Measurements from ENCODE around the gene HS3ST4.
A peak's percentile ranks its signal among the peaks of the same experiment; 100 is the strongest.

HS3ST4 gene

GRCh38 chr16:25875956-25876598 is 184.3 kb downstream of the HS3ST4 start:
- no peak overlapping the region for H4K5ac ChIP-seq (ENCODE audit: low read length)
- H3K79me1 ChIP-seq (ENCODE audit: low read length): no peaks in the 10 kb centered on the region
- no peak overlapping the region for H3K4me2 ChIP-seq (ENCODE audit: low read length)
- no peak for DNase-seq
- H3K27ac ChIP-seq (ENCODE audit: low read depth, low read length): no peak overlapping the region
- no peak overlapping the region for H2BK5ac ChIP-seq (ENCODE audit: low read length)
- H3K4ac ChIP-seq (ENCODE audit: low read depth, low read length): no peak overlapping the region
- H3K79me2 ChIP-seq (ENCODE audit: control insufficient read depth, insufficient read depth, low read length): no peaks in the 10 kb centered on the region
- no peak overlapping the region for H4K8ac ChIP-seq (ENCODE audit: low read depth, low read length)
- H3K18ac ChIP-seq (ENCODE audit: low read length): no peak overlapping the region
- H3K23ac ChIP-seq (ENCODE audit: low read length): no peak overlapping the region
- H3K4me1 ChIP-seq (ENCODE audit: control insufficient read depth, low read depth, low read length): no peaks in the 10 kb centered on the region
- no peak overlapping the region for H3K4me3 ChIP-seq (ENCODE audit: low read length)
- WGBS (ENCODE audit: extremely low coverage, insufficient coverage, low lambda C conversion rate): no CpG with 5 or more reads among the region's 1 CpG
- H2BK120ac ChIP-seq (ENCODE audit: low read depth, low read length): no peak overlapping the region
- no peaks in the 10 kb centered on the region for H3K36me3 ChIP-seq (ENCODE audit: control insufficient read depth, insufficient read depth, low read length)
- H3K27me3 ChIP-seq (ENCODE audit: insufficient read depth, low read length, poor library complexity): no peaks in the 10 kb centered on the region
- no peak overlapping the region for H3K56ac ChIP-seq (ENCODE audit: low read length)
- H3K9ac ChIP-seq (ENCODE audit: low read length): no peak overlapping the region
- H2AK5ac ChIP-seq (ENCODE audit: low read length): no peak overlapping the region
- no peak overlapping the region for H2BK15ac ChIP-seq (replicated peaks; ENCODE audit: low read depth)

- H2AK5ac ChIP-seq (ENCODE audit: low read length): no peak overlapping the region
- no peaks in the 10 kb centered on the region for H3K79me2 ChIP-seq (ENCODE audit: control insufficient read depth, insufficient read depth, low read length)
- DNase-seq: no peak
- no peak overlapping the region for H3K4me2 ChIP-seq (ENCODE audit: low read length)
- no peaks in the 10 kb centered on the region for H3K27me3 ChIP-seq (ENCODE audit: insufficient read depth, low read length, poor library complexity)
- no peak overlapping the region for H3K27ac ChIP-seq (ENCODE audit: low read depth, low read length)
- H3K79me1 ChIP-seq (ENCODE audit: low read length): no peaks in the 10 kb centered on the region
- H3K9ac ChIP-seq (ENCODE audit: low read length): no peak overlapping the region
- H2BK120ac ChIP-seq (ENCODE audit: low read depth, low read length): no peak overlapping the region
- H3K56ac ChIP-seq (ENCODE audit: low read length): no peak overlapping the region
- H4K5ac ChIP-seq (ENCODE audit: low read length): no peak overlapping the region
- no peak overlapping the region for H2BK5ac ChIP-seq (ENCODE audit: low read length)
- H3K4me1 ChIP-seq (ENCODE audit: control insufficient read depth, low read depth, low read length): no peaks in the 10 kb centered on the region
- no peak overlapping the region for H3K18ac ChIP-seq (ENCODE audit: low read length)
- H3K4ac ChIP-seq (ENCODE audit: low read depth, low read length): no peak overlapping the region
- H3K36me3 ChIP-seq (ENCODE audit: control insufficient read depth, insufficient read depth, low read length): no peaks in the 10 kb centered on the region
- no peak overlapping the region for H4K8ac ChIP-seq (ENCODE audit: low read depth, low read length)
- H3K4me3 ChIP-seq (ENCODE audit: low read length): no peak overlapping the region
- no peak overlapping the region for H3K23ac ChIP-seq (ENCODE audit: low read length)
- H2BK15ac ChIP-seq (replicated peaks; ENCODE audit: low read depth): no peak overlapping the region
These were observed 185.3 kb downstream of the HS3ST4 start for GRCh38 chr16:25877103-25877502.

- Histone ChIP-seq H3K27ac (ENCODE audit: low read depth, low read length) (no peak overlapping the region), H3K4ac (ENCODE audit: low read depth, low read length) (no peak overlapping the region), H3K56ac (ENCODE audit: low read length) (no peak overlapping the region), H3K9ac (ENCODE audit: low read length) (no peak overlapping the region), H3K79me2 (ENCODE audit: control insufficient read depth, insufficient read depth, low read length) (no peaks in the 10 kb centered on the region), H2AK5ac (ENCODE audit: low read length) (no peak overlapping the region), H3K4me2 (ENCODE audit: low read length) (no peak overlapping the region), H3K36me3 (ENCODE audit: control insufficient read depth, insufficient read depth, low read length) (no peaks in the 10 kb centered on the region), H3K4me3 (ENCODE audit: low read length) (no peak overlapping the region), H2BK15ac (replicated peaks; ENCODE audit: low read depth) (no peak overlapping the region), H3K27me3 (ENCODE audit: insufficient read depth, low read length, poor library complexity) (no peaks in the 10 kb centered on the region), H4K8ac (ENCODE audit: low read depth, low read length) (no peak overlapping the region), H3K4me1 (ENCODE audit: control insufficient read depth, low read depth, low read length) (no peaks in the 10 kb centered on the region), H3K23ac (ENCODE audit: low read length) (no peak overlapping the region), H3K18ac (ENCODE audit: low read length) (no peak overlapping the region), H2BK5ac (ENCODE audit: low read length) (no peak overlapping the region), H2BK120ac (ENCODE audit: low read depth, low read length) (no peak overlapping the region), H3K79me1 (ENCODE audit: low read length) (no peaks in the 10 kb centered on the region), H4K5ac (ENCODE audit: low read length) (no peak overlapping the region)
- no CpG with 5 or more reads among the region's 4 CpGs for WGBS (ENCODE audit: extremely low coverage, insufficient coverage, low lambda C conversion rate)
- DNase-seq: no peak
These were observed 194.8 kb downstream of the HS3ST4 start for GRCh38 chr16:25886598-25886997.

- H3K4ac ChIP-seq (ENCODE audit: low read depth, low read length): no peak overlapping the region
- H3K18ac ChIP-seq (ENCODE audit: low read length): no peak overlapping the region
- no peak overlapping the region for H3K27ac ChIP-seq (ENCODE audit: low read depth, low read length)
- no peak overlapping the region for H2AK5ac ChIP-seq (ENCODE audit: low read length)
- H3K79me2 ChIP-seq (ENCODE audit: control insufficient read depth, insufficient read depth, low read length): no peaks in the 10 kb centered on the region
- no peak overlapping the region for H2BK120ac ChIP-seq (ENCODE audit: low read depth, low read length)
- H4K8ac ChIP-seq (ENCODE audit: low read depth, low read length): no peak overlapping the region
- no peak overlapping the region for H3K4me3 ChIP-seq (ENCODE audit: low read length)
- no peak overlapping the region for H2BK5ac ChIP-seq (ENCODE audit: low read length)
- no peaks in the 10 kb centered on the region for H3K79me1 ChIP-seq (ENCODE audit: low read length)
- no peaks in the 10 kb centered on the region for H3K27me3 ChIP-seq (ENCODE audit: insufficient read depth, low read length, poor library complexity)
- no peak overlapping the region for H2BK15ac ChIP-seq (replicated peaks; ENCODE audit: low read depth)
- no peaks in the 10 kb centered on the region for H3K4me1 ChIP-seq (ENCODE audit: control insufficient read depth, low read depth, low read length)
- H3K23ac ChIP-seq (ENCODE audit: low read length): no peak overlapping the region
- no peaks in the 10 kb centered on the region for H3K36me3 ChIP-seq (ENCODE audit: control insufficient read depth, insufficient read depth, low read length)
- WGBS (ENCODE audit: extremely low coverage, insufficient coverage, low lambda C conversion rate): no CpG with 5 or more reads among the region's 7 CpGs
- H3K56ac ChIP-seq (ENCODE audit: low read length): no peak overlapping the region
- no peak overlapping the region for H3K4me2 ChIP-seq (ENCODE audit: low read length)
- no peak overlapping the region for H4K5ac ChIP-seq (ENCODE audit: low read length)
- DNase-seq: no peak
- no peak overlapping the region for H3K9ac ChIP-seq (ENCODE audit: low read length)
These were observed 197.1 kb downstream of the HS3ST4 start for GRCh38 chr16:25888868-25889267.

GRCh38 chr16:25893332-25893731 is 201.6 kb downstream of the HS3ST4 start:
- no CpG with 5 or more reads among the region's 3 CpGs for WGBS (ENCODE audit: extremely low coverage, insufficient coverage, low lambda C conversion rate)
- DNase-seq: peak; percentile 37
- no peak overlapping the region for H3K4me3 ChIP-seq (ENCODE audit: low read length)
- H3K27ac ChIP-seq (ENCODE audit: low read depth, low read length): no peak overlapping the region
- no peak overlapping the region for H3K9ac ChIP-seq (ENCODE audit: low read length)
- no peak overlapping the region for H3K4me2 ChIP-seq (ENCODE audit: low read length)
- no peak overlapping the region for H2BK5ac ChIP-seq (ENCODE audit: low read length)
- H3K18ac ChIP-seq (ENCODE audit: low read length): no peak overlapping the region
- H2AK5ac ChIP-seq (ENCODE audit: low read length): no peak overlapping the region
- H2BK120ac ChIP-seq (ENCODE audit: low read depth, low read length): no peak overlapping the region
- H3K56ac ChIP-seq (ENCODE audit: low read length): no peak overlapping the region
- no peaks in the 10 kb centered on the region for H3K27me3 ChIP-seq (ENCODE audit: insufficient read depth, low read length, poor library complexity)
- H4K8ac ChIP-seq (ENCODE audit: low read depth, low read length): no peak overlapping the region
- no peaks in the 10 kb centered on the region for H3K79me1 ChIP-seq (ENCODE audit: low read length)
- no peaks in the 10 kb centered on the region for H3K4me1 ChIP-seq (ENCODE audit: control insufficient read depth, low read depth, low read length)
- H3K79me2 ChIP-seq (ENCODE audit: control insufficient read depth, insufficient read depth, low read length): no peaks in the 10 kb centered on the region
- no peaks in the 10 kb centered on the region for H3K36me3 ChIP-seq (ENCODE audit: control insufficient read depth, insufficient read depth, low read length)
- no peak overlapping the region for H4K5ac ChIP-seq (ENCODE audit: low read length)
- no peak overlapping the region for H3K4ac ChIP-seq (ENCODE audit: low read depth, low read length)
- H2BK15ac ChIP-seq (replicated peaks; ENCODE audit: low read depth): no peak overlapping the region
- no peak overlapping the region for H3K23ac ChIP-seq (ENCODE audit: low read length)

GRCh38 chr16:25894093-25894492 is 202.3 kb downstream of the HS3ST4 start:
- H2BK120ac ChIP-seq (ENCODE audit: low read depth, low read length): no peak overlapping the region
- no CpG with 5 or more reads among the region's 3 CpGs for WGBS (ENCODE audit: extremely low coverage, insufficient coverage, low lambda C conversion rate)

More at GRCh38 chr16:25894093-25894492, 202.3 kb downstream of the HS3ST4 start:
- Histone ChIP-seq H3K27me3 (ENCODE audit: insufficient read depth, low read length, poor library complexity) (no peaks in the 10 kb centered on the region), H2BK5ac (ENCODE audit: low read length) (no peak overlapping the region), H2BK15ac (replicated peaks; ENCODE audit: low read depth) (no peak overlapping the region), H3K4ac (ENCODE audit: low read depth, low read length) (no peak overlapping the region), H3K56ac (ENCODE audit: low read length) (no peak overlapping the region), H3K4me2 (ENCODE audit: low read length) (no peak overlapping the region), H3K27ac (ENCODE audit: low read depth, low read length) (no peak overlapping the region), H3K9ac (ENCODE audit: low read length) (no peak overlapping the region), H3K4me1 (ENCODE audit: control insufficient read depth, low read depth, low read length) (no peaks in the 10 kb centered on the region), H3K4me3 (ENCODE audit: low read length) (no peak overlapping the region), H3K79me1 (ENCODE audit: low read length) (no peaks in the 10 kb centered on the region), H3K23ac (ENCODE audit: low read length) (no peak overlapping the region), H3K36me3 (ENCODE audit: control insufficient read depth, insufficient read depth, low read length) (no peaks in the 10 kb centered on the region), H3K79me2 (ENCODE audit: control insufficient read depth, insufficient read depth, low read length) (no peaks in the 10 kb centered on the region), H4K5ac (ENCODE audit: low read length) (no peak overlapping the region), H2AK5ac (ENCODE audit: low read length) (no peak overlapping the region), H4K8ac (ENCODE audit: low read depth, low read length) (no peak overlapping the region), H3K18ac (ENCODE audit: low read length) (no peak overlapping the region)
- DNase-seq: no peak
